Body of pancreas (tissue), 4 donors: Measurements from ENCODE around the gene SSNA1.

Source experiments
- POLR2A ChIP-seq, 3 donors: fragments of 450-650 bp; IDR thresholded peaks; one replicate each; pipeline ENCODE4 v1.6.1; 2016; ENCODE audit warnings: antibody characterized with exemption in 3 of 3, mild to moderate bottlenecking in 2 of 3
- TF ChIP-seq, protein P1 (sequence below), 7 experiments: fragments of 450-650 bp in 4 of 7; fragments of 200-600 bp in 3 of 7; sonication (generic) in 3 of 7; IDR thresholded peaks; one replicate each; pipeline ENCODE4 v1.5.1; 2016 to 2019; ENCODE audit warnings: antibody characterized with exemption in 7 of 7

DNA sequence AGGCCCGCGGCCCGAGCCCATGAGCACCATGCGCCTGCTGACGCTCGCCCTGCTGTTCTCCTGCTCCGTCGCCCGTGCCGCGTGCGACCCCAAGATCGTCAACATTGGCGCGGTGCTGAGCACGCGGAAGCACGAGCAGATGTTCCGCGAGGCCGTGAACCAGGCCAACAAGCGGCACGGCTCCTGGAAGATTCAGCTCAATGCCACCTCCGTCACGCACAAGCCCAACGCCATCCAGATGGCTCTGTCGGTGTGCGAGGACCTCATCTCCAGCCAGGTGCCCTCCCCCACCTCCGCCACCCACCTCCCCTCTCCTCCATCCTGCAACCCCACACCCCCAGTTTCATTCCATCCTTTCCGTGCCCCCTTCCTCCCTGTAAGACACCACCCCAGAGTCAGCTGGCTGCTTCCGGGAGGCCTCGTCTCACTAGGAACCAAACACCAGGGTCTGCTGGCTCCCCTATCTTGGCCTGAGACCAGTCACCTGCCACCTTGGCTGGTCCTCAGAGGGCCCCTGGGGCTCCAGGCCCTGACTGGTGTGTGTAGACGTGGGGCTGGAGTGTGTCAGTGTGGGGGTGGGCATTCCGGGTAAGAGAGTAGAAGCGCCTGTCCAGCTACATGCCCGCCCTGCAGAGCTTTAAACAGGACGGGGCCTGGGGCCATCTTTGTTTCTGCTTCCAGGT lies 48.9 kb upstream of the SSNA1 start:
- TF ChIP-seq, protein P1, sequence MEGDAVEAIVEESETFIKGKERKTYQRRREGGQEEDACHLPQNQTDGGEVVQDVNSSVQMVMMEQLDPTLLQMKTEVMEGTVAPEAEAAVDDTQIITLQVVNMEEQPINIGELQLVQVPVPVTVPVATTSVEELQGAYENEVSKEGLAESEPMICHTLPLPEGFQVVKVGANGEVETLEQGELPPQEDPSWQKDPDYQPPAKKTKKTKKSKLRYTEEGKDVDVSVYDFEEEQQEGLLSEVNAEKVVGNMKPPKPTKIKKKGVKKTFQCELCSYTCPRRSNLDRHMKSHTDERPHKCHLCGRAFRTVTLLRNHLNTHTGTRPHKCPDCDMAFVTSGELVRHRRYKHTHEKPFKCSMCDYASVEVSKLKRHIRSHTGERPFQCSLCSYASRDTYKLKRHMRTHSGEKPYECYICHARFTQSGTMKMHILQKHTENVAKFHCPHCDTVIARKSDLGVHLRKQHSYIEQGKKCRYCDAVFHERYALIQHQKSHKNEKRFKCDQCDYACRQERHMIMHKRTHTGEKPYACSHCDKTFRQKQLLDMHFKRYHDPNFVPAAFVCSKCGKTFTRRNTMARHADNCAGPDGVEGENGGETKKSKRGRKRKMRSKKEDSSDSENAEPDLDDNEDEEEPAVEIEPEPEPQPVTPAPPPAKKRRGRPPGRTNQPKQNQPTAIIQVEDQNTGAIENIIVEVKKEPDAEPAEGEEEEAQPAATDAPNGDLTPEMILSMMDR (IDR thresholded peaks at IDR 0.05) = no peak
- TF ChIP-seq POLR2A (IDR thresholded peaks at IDR 0.05) = no peak
